HG03025 (cell line): ENCODE data around the gene MIPEP.
"Not testable (repeated sequence)": the region's sequence is repeated elsewhere in the genome, so short reads cannot be mapped to it uniquely, and the experiment has no call there.

Experiments used
- ATAC-seq: cut with Tn5 transposase; IDR thresholded peaks from one replicate; pipeline ENCODE4 v1.9.1; 2021; ENCODE audit warnings: mild to moderate bottlenecking, moderate library complexity; ENCODE audit not compliant: unreplicated experiment, low FRiP score

The MIPEP gene

DNA sequence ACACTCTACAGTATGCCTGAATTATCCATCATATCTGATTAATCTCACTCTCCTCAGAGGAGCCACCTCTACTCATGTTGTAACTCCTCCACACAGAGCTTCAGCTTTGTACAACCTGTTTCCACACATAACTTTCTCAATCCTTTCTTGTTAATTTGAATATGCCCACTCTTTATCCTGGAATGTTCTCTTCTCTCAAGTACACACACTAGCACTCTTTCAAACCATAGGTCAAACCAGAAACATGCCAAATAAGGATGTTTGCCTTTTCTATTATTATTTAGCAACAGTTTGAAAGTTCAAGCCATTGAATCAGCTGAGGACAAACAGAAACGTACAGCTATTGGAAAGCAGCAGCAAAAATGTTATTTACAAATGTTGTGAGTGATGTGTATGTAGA is 110.3 kb downstream of the MIPEP start:
- no peak for ATAC-seq

DNA sequence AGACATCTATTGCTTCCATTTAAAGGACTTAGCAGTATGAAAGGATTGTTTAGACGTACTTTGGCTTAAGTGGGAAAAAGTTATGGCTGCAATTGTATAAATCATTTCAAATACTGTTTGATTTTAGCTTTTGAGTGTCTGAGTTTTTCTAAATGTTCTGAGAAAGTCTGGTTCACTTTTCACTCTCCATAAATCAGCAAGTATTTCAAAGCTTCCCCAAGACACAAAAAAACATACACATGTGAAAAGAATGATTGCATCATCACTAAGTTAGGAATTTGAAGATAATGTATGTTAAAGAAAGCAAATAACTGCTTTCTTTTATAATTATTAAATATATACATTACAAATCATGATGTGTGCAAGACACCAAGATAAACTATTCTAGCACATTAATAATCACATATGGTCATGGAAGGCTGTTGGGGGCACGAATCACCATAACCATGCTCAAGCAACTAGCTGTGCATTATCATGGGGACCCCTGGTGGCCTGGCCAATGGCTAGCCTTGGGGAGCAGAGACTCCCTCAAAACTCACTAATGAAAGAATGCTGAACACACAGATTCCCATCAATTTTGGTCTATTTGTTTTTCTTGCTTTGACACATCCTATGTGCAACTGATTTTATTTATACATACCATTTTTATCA is 111.1 kb downstream of the MIPEP start:
- ATAC-seq: no peak

DNA sequence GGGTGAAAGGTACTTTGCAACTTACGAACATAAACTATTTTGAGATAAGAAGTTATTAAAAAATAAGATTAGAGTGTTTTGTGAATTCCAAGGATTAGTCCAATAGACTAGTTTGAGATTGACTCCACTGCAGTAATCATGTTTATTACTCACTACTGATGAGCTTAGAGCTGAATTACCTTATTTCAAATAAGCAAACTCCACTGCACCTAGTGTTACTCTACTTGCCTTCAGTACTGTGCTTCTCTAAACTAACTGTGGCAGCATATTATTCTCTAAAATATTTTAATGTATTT is 111.7 kb downstream of the MIPEP start:
- no peak for ATAC-seq

DNA sequence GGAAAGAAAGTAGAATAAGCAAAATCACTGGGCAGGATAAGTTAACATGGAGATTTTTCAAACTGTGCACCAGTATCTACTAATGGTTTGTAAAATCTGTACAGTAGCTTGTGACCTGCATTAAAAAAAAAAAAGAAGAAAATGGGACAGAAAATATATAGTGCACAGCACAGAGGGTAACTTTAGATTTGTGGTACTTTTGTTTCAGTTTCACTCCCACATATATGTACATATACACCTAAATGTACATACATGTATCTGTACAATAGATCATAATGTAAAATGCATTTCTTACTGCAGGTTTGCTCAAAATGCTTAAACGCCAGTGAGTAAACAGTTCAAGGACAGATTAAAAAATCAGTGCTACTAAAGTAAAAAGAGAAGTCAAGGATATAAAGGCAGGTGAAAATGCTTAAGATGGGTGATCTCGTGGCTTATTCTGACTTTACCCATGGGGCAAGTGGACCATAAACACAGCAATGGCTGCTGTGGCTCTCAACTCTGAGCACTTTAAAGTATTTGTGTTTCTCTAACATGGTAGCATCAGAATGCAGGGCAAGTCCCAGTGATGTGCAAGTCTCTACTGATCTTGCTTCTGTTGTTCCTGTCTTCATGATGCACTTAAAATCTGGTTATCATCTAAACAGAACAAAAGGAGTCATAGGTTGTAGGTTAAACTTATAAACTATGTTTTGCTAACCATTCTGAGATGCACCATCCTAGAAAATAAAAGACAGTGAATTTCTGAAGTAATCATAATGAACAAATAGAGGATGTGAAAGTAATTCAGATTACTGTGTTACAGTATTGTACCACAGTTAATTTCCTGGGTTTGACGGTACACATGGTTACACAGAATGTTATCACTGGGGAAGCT is 112.3 kb downstream of the MIPEP start:
- peak; percentile 90 for ATAC-seq

DNA sequence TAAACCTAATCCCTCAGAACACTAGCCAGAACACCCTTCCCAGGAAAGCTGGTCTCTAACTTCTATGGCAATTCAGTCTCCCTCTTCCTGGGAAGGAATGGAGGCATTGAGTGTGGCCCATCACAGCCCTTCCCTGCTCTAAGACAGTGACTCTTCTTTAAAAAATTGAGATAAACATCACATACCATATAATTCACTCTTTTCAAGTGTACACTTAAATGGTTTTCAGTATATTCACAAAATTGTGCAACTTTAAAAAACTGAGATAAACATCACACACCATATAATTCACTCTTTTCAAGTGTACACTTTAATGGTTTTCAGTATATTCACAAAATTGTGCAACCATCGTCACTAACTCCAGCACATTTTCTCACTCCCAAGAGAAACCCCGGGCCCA is 116.5 kb downstream of the MIPEP start:
- no peak for ATAC-seq

DNA sequence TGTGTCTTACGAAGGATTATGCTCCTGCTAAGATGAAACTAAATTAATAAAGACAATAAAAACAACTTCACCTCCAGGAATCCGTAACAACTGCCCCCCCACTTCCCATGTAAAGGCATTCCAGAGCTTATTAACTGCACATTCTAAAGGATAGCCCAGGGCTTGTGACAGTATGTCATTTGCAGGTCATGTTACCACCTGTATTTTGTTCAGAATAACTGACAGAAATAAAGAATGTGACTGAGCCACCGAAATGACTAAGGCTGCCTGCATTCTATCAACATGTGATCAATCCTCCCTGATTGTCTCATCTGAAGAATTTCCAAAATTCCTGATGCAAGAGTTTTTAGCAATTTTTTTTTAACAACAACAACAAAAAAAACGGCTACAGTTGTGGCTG is 117.2 kb downstream of the MIPEP start:
- no peak for ATAC-seq

DNA sequence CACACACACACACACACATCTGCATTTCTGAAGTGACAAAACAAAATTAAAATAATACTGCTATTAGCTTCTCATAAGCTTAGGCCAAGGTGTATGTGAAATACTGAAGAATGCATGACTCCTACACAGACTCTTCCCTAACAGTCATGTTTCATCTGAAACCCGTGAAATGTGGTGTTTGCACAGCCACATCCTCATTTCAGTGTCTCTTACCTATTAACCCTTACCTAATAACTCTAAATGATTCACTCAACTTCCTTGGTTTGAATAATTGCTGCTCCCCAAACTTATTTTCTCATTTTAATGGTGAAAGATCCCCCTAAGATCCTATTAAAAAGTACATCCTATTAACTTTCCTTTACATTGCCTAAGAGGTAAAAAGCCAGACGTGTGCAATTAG is 117.6 kb downstream of the MIPEP start:
- peak; percentile 87 for ATAC-seq

DNA sequence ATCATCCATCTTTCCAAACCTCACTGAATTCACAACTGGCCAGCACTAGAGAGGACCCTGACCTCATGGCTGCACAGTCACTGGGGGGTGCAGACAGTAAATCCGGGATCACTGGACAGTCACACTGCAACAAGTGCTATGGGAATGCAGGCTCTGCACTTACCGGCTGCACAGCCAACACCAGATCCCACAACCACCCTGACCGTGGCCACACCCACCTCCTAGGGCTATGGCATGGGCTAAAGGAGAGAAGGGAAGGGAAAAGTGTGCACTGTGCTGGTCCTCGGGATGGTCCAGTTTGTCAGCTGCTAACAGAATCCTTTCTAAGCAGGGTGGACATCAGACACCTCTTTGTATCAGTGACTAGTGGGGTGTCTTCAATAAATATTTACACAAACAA is 118.2 kb downstream of the MIPEP start:
- no peak for ATAC-seq

DNA sequence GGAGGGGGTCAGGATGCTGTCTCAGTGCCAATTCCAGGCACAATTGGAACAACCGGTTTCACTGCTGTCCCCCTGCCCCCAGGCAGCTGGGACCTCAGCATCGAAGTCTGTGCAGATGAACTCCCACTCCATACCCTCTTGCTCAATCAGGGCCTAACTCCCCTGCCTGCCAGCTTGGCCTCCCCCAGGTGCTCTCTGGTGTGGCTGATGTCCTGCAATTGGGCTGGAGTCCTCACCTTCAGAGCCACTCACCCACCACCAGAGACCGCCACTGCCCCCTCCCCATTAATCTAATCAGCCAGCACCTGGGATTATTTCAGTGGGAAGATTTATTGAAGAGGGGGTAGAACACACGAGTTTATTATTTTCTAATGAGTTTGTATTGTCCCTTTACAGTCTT is 118.8 kb downstream of the MIPEP start:
- ATAC-seq: no peak

DNA sequence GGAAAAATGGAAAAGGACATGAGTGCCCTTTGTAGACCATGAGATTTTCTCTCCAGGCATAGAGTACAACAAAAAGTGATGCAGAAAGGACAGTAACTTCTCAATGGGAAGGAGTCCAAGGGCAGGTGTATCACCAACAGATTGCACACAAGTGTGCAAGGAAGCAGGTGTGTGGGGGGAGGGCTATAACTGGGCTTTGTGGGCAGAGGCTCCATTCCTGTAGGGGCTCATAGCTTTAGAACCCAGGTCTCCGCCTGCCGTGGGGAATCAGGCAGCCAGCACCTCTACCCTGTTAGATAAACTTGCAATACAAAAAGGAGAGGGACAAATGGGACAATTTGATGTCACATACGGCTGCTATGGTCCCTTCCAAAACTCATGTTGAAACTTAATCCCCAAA is 119.8 kb downstream of the MIPEP start:
- ATAC-seq: no peak

DNA sequence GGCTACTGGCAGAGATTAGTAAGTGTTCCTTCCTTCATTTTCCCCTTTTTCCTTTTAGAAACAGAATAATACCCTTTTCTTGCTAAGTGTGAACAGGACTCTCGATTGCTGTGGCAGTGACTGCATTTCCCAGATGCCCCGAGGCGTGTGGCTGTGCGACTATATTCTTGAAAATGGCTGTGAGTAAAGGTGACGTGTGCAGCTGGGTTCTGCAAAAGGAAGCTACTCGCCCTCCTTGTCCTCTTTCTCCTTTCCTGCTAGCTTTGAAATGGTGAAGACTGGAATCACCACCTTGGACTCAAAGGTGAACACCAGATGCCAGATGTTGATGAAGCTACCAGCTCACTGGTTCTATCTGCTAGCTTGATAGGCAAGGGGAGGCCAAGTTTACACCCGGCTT is 121.4 kb downstream of the MIPEP start:
- ATAC-seq: no peak

DNA sequence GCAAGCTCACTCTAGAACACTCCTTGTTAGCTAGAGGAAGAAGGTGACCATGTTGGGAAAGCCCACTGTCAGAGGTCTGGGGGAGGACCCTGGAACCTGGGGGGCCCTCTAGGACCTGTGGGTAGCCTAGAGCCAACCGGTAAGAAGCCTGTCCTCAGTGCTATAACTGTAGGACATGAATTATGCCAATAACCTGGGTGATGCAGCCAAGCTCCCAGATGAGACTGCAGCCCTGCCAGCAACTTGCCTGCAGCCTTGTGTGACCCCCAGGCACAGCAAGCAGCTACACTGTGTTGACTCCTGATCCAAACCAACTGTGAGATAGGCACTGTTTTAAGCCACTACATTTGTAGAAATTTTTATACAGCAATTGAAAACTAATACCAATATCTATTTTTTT is 122.3 kb downstream of the MIPEP start:
- ATAC-seq: no peak

DNA sequence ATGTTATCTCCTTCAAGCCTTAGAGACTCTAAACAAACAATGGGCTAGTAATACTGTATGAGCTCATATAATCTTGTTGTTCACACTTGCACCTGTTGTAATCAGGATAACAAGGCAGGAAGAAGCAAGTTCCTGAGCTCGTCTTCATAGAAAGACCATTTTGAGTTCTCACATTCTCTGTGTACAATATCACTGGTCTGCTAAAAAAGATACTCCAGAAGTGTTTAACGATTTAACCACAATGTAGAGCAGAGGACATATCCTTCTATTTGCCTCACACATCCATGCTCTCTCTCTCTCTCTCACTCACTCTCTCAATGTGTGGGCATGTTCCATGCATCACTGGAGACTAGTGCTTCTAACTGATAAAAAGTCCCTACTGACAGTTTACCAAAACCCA is 122.9 kb downstream of the MIPEP start:
- ATAC-seq: no peak

DNA sequence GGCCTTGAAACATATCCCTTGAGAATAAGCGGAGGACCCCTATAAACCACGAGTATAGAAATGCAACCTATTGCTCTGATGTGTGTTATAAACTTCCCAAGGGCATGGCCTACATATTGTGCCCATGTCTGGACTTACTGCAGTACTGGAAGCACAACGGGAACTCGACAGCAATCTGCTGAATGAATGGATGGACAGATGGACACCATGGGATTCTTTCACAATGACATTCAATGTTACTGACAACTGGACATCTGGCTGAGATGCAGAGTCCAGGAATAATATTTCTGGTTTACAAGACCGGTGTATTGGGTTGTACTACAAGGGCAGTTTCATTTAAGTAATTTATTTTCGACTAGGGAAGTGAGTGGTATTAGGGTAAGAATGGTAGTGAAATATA is 123.7 kb downstream of the MIPEP start:
- ATAC-seq: no peak

DNA sequence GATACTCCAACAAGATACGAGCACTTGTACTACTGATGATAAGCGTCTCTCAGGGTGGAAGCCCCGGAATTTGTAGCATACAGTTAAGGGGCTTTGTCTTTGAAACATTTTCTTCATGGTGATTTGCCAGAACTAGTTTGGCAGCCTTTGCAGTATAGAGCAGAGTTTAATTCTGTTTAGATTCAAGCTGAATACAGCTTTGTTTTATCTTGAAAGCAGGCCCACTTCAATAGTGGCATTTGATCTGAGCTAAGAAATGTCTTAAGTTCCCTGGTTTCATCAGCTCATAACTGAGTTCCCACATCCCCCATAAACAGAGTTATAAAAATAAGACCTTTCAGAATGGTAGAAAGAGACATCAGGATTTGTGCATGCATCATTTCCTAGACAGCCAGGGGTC is 125.9 kb downstream of the MIPEP start:
- ATAC-seq: no peak

DNA sequence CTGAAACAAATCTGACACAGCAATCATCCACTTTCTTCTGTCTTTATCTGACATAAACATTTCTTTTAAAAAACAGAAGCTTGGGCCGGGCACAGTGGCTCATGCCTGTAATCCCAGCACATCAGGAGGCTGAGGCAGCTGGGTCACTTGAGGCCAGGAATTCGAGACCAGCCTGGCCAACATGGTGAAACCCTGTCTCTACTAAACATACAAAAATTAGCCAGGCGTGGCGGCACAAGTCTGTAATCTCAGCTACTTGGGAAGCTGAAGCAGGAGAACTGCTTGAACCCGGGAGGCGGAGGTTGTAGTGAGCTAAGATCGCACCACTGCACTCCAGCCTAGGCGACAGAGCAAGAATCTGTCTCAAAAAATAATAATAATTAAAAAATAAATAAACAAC is 127.4 kb downstream of the MIPEP start:
- not testable (repeated sequence) for ATAC-seq

DNA sequence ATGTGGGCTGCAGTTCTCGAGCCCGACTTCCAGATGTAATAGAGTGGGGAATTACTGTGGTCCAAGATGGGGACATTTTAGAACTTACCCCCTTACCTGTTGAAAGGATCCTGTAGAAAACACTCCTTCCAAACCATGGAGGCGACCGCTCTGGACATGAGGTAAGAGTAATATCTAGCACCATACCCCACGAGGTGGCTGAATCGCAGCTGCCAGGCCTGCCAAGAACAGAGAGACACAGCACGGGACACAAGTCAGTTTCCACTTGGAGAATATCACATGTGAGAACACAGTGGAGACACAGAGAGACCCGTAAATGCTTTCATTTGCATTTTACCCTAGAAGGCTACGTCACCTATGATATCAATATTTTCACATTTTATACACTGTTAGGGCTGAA is 129.2 kb downstream of the MIPEP start:
- no peak for ATAC-seq

DNA sequence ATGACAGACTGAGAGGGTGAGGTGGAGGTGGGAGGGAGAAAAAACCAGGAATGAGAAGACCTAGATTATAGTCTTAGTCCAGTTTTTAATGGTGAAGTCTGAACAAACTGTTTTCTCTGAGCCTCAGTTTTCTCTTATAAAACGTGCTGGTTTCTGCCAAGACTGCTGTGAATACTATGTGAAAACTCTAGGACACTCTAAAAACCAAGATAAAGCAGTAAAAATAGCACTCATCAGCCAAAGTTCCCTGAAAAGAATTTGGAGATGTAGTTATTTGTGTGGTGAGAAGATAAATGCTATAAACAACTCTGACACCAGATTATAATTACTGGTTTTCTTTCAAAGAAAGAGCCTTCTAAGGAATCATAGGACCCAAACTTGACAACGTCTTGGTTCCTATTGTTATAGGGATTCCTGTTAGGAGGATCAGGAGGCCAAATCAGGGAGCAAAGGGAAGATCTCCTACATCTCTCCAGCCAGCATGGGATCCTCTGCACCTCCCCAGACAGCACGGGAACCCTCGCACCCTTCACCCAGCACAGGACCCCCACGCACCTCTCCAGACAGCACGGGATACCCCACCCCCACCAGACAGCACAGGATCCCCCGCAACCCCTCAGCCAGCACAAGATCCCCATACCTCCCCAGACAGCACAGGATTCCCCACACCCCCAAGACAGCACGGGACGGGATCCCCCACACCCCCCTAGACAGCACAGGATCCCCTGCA is 130.2 kb downstream of the MIPEP start:
- no peak for ATAC-seq

DNA sequence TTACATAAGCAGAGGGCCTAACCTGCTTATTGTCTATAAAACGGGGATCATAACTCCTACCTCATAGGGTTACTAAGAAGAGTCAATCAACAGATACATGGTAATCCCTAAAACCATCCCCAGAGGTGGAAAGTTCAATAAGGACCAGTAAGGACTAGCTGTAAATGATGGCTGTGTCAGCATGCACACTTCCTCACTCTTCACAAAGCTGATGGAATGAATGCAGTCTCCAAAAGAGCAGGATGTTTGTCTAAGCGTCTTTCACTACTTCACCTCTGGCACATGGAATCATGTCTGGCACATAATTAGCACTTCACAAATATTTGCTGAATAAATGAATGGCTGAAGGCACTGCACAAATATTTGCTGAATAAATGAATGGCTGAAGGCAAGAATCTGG is 134.2 kb downstream of the MIPEP start:
- no peak for ATAC-seq

DNA sequence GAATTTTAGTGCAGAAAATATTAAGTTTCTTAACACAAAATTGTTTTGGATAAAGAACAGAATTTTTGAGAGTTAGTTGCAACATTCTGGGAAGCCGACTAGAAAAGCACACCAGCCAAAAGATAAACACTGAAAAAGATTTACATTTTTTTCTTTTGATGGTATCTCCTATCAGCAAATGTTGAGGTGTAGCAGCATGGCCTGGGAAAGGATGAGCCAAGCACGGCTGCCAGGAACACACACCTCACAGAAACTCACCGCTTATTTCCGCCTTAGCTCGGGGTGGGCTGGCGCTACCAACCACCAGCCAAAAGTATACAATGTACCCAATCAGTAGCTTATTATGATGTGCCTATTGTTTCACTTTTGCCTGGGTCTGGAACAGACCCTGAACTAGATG is 134.7 kb downstream of the MIPEP start:
- ATAC-seq: no peak

DNA sequence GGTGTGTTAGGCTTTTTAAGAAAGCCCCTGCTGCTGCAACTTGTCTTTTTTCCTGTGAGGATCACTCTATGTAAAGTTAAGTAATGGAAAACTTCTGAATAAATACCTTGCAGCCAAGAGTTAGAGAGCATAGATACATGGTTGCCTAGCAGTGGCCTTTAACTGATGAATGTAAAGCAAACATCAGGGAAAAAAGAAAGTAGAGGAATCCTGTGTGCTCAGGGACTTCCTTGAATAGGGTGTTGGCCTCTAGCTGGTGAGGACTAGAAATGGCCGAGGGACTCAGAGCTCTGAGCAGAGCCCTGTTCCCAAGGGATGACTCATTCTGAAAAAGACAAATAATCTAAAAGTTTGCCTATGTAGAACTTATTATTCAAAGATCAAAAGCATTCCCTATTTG is 135.7 kb downstream of the MIPEP start:
- no peak for ATAC-seq
